ELF-1 (cell line): ENCODE results near the gene CYB561.

Source experiments
- DNase-seq: peaks from one replicate; pipeline ENCODE4 v3.0.0-alpha.2; 2016; ENCODE audit warnings: low read depth, low spot score

The CYB561 gene

GRCh38 chr17:63445954-63446752 is at the start of gene CYB561:
TSS of gene CYB561 (minus strand) at chr17:63446306. CDS start at chr17:63437547, 8,759 bp downstream.
- peak; percentile 80 for DNase-seq

GRCh38 chr17:63495491-63495890 is 49.4 kb upstream of the CYB561 start:
- DNase-seq, result no peak

- DNase-seq, result no peak
Observed at GRCh38 chr17:63494300-63494928, 48.3 kb upstream of the CYB561 start.

GRCh38 chr17:63493411-63493810 is 47.3 kb upstream of the CYB561 start:
- DNase-seq, result no peak

GRCh38 chr17:63492940-63493339 is 46.8 kb upstream of the CYB561 start:
- no peak for DNase-seq

- DNase-seq, result no peak
Observed at GRCh38 chr17:63491977-63492618, 46.0 kb upstream of the CYB561 start.

GRCh38 chr17:63491413-63491812 is 45.3 kb upstream of the CYB561 start:
- no peak for DNase-seq

- no peak for DNase-seq
Observed at GRCh38 chr17:63490858-63491400, 44.8 kb upstream of the CYB561 start.

- peak; percentile 11 for DNase-seq
Observed at GRCh38 chr17:63490329-63490728, 44.2 kb upstream of the CYB561 start.

- DNase-seq, result no peak
Observed at GRCh38 chr17:63489291-63489690, 43.2 kb upstream of the CYB561 start.

- DNase-seq, result no peak
Observed at GRCh38 chr17:63488851-63489250, 42.7 kb upstream of the CYB561 start.

GRCh38 chr17:63487014-63487339 is 40.9 kb upstream of the CYB561 start:
- no peak for DNase-seq

GRCh38 chr17:63486317-63487013 is 40.4 kb upstream of the CYB561 start:
- DNase-seq, result no peak

GRCh38 chr17:63483655-63484575 is 37.8 kb upstream of the CYB561 start:
- DNase-seq, result no peak

GRCh38 chr17:63483038-63483437 is 36.9 kb upstream of the CYB561 start:
- no peak for DNase-seq

GRCh38 chr17:63482509-63482908 is 36.4 kb upstream of the CYB561 start:
- no peak for DNase-seq

GRCh38 chr17:63481488-63481870 is 35.4 kb upstream of the CYB561 start:
- DNase-seq, result no peak

GRCh38 chr17:63480826-63481487 is 34.9 kb upstream of the CYB561 start:
- DNase-seq, result no peak

GRCh38 chr17:63480192-63480784 is 34.2 kb upstream of the CYB561 start:
- DNase-seq, result no peak
